NT2/D1 (cell line): ENCODE data around the gene EIF3A.

Source experiments
- YY1 ChIP-seq: IDR thresholded peaks from 2 replicates; pipeline ENCODE4 v1.6.1; 2011; ENCODE audit not compliant: insufficient read length, insufficient read depth
- ZNF274 ChIP-seq: IDR thresholded peaks from 2 replicates; pipeline ENCODE4 v1.6.1; 2011; ENCODE audit warnings: mild to moderate bottlenecking, low read depth, low read length

- TF ChIP-seq YY1 (no peak), ZNF274 (no peak)
Observed at GRCh38 chr10:119003572-119004289, 76.9 kb downstream of the EIF3A start.
